K562 (cell line): ENCODE data around the gene GCN1. TPM values are rescaled to one million over a fixed set of nuclear protein-coding genes. Genes with fewer than 3 reads are reported as not detected.

Experiments
- DNMT1 ChIP-seq: fragments of 450-650 bp; IDR thresholded peaks from 2 replicates; pipeline ENCODE4 v1.6.1; 2016; ENCODE audit warnings: antibody characterized with exemption, mild to moderate bottlenecking
- IFI16 ChIP-seq: fragments of 250-450 bp; sonication (Bioruptor Pico); IDR thresholded peaks from 2 replicates; pipeline ENCODE4 v2.1.2; 2022; ENCODE audit warnings: mild to moderate bottlenecking, inconsistent platforms
- MEIS2 ChIP-seq: fragments of 450-650 bp; IDR thresholded peaks from 2 replicates; pipeline ENCODE4 v1.6.1; 2014; ENCODE audit warnings: mild to moderate bottlenecking; ENCODE audit not compliant: partially characterized antibody
- TAF7 ChIP-seq: fragments of 450-650 bp; IDR thresholded peaks from 2 replicates; pipeline ENCODE4 v1.6.1; 2016; ENCODE audit warnings: missing genetic modification characterization, missing compliant biosample characterization
- TCF7 ChIP-seq: sonication (generic); IDR thresholded peaks from 2 replicates; pipeline ENCODE4 v1.6.1; 2016; ENCODE audit warnings: antibody characterized with exemption, borderline replicate concordance
- ZNF143 ChIP-seq: sonication (generic); formaldehyde crosslinking; IDR thresholded peaks from 2 replicates; pipeline ENCODE4 v1.9.0; 2022; ENCODE audit warnings: mild to moderate bottlenecking, missing genetic modification reagents
- polyA plus RNA-seq, 8 experiments: library from polyadenylated mRNA; depleted of rRNA in 4 of 8; stranded (reverse) in 5 of 8; unstranded in 3 of 8; fragments of >200 nt; fragmentation: Nextera tagmentation in 2 of 8; fragmentation: Illumina TruSeq in 1 of 8; extraction: Ambion mirVana in 2 of 8; extraction: Trizol in 1 of 8; gene quantifications; 2 replicates each; pipeline versions ENCODE4 v1.2.1 to v1.2.3, GENCODE V29; 2011 to 2014; ENCODE audit warnings: inconsistent platforms in 1 of 8, missing spikeins in 1 of 8
- total RNA-seq, 7 experiments: library from RNA; depleted of rRNA in 6 of 7; stranded (reverse); fragments of >200 nt in 6 of 7; fragmentation: Illumina TruSeq in 2 of 7; extraction: Trizol in 2 of 7; gene quantifications; 2 replicates each; pipeline versions ENCODE4 v1.2.1 to v1.2.3, GENCODE V29; 2011 to 2021; ENCODE audit warnings: low replicate concordance in 1 of 7
- TF ChIP-seq, protein P1 (sequence below): sonication (generic); formaldehyde crosslinking; IDR thresholded peaks from 2 replicates; pipeline ENCODE4 v1.8.0; 2023; ENCODE audit warnings: mild to moderate bottlenecking, missing genetic modification reagents
- TF ChIP-seq, protein P2 (sequence below), 2 experiments: fragments of 450-650 bp in 1 of 2; sonication (generic) in 1 of 2; formaldehyde crosslinking in 1 of 2; IDR thresholded peaks; 2 replicates each; pipeline versions ENCODE4 v1.7.1 to v1.9.0; 2016 to 2022; ENCODE audit warnings: inconsistent platforms in 1 of 2, mild to moderate bottlenecking in 1 of 2, missing genetic modification reagents in 1 of 2
- TF ChIP-seq, protein P3 (sequence below): fragments of 250-450 bp; sonication (Bioruptor Pico); IDR thresholded peaks from 2 replicates; pipeline ENCODE4 v1.4.0; 2020
- TF ChIP-seq, protein P4 (sequence below): fragments of 450-650 bp; IDR thresholded peaks from 2 replicates; pipeline ENCODE4 v1.7.0; 2016; ENCODE audit warnings: borderline replicate concordance

GCN1 gene
- total and polyA plus RNA-seq, 9 of the 15 experiments (the other 6 are each of a cell fraction or from before 2014, with no cell fraction given) = 11.9 to 190 (median 51.7) TPM

DNA sequence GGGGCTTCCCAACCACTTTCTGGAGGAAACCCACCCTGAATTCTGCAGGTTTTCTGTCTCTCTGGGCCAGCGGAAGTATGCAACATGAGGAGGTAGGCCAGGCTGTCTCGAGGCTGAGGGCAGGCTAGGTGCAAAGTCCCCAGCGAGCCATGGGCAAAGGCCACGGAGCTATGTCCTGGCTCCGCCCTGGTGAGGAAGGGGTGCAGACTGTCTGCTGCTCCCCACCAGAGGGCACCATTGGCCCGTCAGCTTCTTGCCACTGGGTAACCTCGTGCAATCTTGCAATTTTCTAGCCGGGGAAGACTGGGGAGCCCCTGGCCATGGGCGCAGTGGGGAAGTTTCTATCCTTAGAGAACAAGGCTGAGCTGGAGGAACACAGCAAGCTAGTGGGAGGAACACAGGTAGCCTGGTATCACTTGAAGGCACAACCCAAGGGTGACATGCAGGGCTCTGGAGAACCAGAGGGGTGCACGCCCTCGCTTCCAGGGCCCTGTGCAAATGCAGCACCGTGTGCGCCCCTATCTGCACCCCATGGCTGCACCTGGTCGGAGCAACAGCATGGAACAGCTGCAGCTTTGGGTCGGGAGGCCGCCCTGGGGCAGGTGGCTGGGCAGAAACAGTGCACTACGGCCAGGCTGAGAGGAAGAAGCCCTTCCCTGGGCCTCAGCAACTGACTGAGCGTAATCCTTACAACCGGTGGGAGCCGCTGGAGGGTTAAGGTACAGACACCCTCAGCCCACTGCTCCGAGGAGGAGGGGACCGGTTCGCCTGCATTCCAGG, 34.0 kb upstream of the GCN1 start (continued):
- TF ChIP-seq, protein P1, sequence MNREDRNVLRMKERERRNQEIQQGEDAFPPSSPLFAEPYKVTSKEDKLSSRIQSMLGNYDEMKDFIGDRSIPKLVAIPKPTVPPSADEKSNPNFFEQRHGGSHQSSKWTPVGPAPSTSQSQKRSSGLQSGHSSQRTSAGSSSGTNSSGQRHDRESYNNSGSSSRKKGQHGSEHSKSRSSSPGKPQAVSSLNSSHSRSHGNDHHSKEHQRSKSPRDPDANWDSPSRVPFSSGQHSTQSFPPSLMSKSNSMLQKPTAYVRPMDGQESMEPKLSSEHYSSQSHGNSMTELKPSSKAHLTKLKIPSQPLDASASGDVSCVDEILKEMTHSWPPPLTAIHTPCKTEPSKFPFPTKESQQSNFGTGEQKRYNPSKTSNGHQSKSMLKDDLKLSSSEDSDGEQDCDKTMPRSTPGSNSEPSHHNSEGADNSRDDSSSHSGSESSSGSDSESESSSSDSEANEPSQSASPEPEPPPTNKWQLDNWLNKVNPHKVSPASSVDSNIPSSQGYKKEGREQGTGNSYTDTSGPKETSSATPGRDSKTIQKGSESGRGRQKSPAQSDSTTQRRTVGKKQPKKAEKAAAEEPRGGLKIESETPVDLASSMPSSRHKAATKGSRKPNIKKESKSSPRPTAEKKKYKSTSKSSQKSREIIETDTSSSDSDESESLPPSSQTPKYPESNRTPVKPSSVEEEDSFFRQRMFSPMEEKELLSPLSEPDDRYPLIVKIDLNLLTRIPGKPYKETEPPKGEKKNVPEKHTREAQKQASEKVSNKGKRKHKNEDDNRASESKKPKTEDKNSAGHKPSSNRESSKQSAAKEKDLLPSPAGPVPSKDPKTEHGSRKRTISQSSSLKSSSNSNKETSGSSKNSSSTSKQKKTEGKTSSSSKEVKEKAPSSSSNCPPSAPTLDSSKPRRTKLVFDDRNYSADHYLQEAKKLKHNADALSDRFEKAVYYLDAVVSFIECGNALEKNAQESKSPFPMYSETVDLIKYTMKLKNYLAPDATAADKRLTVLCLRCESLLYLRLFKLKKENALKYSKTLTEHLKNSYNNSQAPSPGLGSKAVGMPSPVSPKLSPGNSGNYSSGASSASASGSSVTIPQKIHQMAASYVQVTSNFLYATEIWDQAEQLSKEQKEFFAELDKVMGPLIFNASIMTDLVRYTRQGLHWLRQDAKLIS (CRISPR knock-in tag) = no peak
- TF ChIP-seq IFI16 (no peak), TCF7 (no peak), TAF7 (no peak), DNMT1 (0 out of 2 replicates have a peak, but pooled peaks have one; percentile 52), MEIS2 (no peak), ZNF143 (peak; percentile 37; the same call in 1 of the 2 replicates)
- TF ChIP-seq, protein P2, sequence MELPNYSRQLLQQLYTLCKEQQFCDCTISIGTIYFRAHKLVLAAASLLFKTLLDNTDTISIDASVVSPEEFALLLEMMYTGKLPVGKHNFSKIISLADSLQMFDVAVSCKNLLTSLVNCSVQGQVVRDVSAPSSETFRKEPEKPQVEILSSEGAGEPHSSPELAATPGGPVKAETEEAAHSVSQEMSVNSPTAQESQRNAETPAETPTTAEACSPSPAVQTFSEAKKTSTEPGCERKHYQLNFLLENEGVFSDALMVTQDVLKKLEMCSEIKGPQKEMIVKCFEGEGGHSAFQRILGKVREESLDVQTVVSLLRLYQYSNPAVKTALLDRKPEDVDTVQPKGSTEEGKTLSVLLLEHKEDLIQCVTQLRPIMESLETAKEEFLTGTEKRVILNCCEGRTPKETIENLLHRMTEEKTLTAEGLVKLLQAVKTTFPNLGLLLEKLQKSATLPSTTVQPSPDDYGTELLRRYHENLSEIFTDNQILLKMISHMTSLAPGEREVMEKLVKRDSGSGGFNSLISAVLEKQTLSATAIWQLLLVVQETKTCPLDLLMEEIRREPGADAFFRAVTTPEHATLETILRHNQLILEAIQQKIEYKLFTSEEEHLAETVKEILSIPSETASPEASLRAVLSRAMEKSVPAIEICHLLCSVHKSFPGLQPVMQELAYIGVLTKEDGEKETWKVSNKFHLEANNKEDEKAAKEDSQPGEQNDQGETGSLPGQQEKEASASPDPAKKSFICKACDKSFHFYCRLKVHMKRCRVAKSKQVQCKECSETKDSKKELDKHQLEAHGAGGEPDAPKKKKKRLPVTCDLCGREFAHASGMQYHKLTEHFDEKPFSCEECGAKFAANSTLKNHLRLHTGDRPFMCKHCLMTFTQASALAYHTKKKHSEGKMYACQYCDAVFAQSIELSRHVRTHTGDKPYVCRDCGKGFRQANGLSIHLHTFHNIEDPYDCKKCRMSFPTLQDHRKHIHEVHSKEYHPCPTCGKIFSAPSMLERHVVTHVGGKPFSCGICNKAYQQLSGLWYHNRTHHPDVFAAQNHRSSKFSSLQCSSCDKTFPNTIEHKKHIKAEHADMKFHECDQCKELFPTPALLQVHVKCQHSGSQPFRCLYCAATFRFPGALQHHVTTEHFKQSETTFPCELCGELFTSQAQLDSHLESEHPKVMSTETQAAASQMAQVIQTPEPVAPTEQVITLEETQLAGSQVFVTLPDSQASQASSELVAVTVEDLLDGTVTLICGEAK (IDR thresholded peaks at IDR 0.05) = no peak
- TF ChIP-seq, protein P2 (CRISPR knock-in tag; IDR thresholded peaks at IDR 0.05) = no peak
- TF ChIP-seq, protein P3, sequence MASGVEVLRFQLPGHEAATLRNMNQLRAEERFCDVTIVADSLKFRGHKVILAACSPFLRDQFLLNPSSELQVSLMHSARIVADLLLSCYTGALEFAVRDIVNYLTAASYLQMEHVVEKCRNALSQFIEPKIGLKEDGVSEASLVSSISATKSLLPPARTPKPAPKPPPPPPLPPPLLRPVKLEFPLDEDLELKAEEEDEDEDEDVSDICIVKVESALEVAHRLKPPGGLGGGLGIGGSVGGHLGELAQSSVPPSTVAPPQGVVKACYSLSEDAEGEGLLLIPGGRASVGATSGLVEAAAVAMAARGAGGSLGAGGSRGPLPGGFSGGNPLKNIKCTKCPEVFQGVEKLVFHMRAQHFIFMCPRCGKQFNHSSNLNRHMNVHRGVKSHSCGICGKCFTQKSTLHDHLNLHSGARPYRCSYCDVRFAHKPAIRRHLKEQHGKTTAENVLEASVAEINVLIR (CRISPR knock-in tag) = no peak
- TF ChIP-seq, protein P4, sequence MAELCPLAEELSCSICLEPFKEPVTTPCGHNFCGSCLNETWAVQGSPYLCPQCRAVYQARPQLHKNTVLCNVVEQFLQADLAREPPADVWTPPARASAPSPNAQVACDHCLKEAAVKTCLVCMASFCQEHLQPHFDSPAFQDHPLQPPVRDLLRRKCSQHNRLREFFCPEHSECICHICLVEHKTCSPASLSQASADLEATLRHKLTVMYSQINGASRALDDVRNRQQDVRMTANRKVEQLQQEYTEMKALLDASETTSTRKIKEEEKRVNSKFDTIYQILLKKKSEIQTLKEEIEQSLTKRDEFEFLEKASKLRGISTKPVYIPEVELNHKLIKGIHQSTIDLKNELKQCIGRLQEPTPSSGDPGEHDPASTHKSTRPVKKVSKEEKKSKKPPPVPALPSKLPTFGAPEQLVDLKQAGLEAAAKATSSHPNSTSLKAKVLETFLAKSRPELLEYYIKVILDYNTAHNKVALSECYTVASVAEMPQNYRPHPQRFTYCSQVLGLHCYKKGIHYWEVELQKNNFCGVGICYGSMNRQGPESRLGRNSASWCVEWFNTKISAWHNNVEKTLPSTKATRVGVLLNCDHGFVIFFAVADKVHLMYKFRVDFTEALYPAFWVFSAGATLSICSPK = no peak
